ENCODE measurements around the gene CDK5RAP3.

The CDK5RAP3 gene

GRCh38 chr17:47941246-47942095 is 29.4 kb upstream of the CDK5RAP3 start, which contains the start of gene PNPO:
Gene PNPO, plus strand, starts transcription at chr17:47941571. Its CDS starts 105 bp downstream, at chr17:47941676.
- Histone ChIP-seq H3K36me3 (no peaks in the 10 kb centered on the region), H3K4me3 (ENCODE audit: low read depth in 1 of 2, low read length in 1 of 2) (peak within 1 kb of the TSS; percentile 69 to 98), H3K27ac (peak within 1 kb of the TSS; percentile 68), H3K9me3 (no peaks in the 10 kb centered on the region), H3K27me3 (no peaks in the 10 kb centered on the region), H3K4me1 (ENCODE audit: control insufficient read depth in 1 of 2, insufficient read depth in 1 of 2, low read depth in 1 of 2, low read length in 1 of 2) (peaks cover 13 to 15% of the 10 kb centered on the region in 2 experiments)
- TF ChIP-seq, protein P1, sequence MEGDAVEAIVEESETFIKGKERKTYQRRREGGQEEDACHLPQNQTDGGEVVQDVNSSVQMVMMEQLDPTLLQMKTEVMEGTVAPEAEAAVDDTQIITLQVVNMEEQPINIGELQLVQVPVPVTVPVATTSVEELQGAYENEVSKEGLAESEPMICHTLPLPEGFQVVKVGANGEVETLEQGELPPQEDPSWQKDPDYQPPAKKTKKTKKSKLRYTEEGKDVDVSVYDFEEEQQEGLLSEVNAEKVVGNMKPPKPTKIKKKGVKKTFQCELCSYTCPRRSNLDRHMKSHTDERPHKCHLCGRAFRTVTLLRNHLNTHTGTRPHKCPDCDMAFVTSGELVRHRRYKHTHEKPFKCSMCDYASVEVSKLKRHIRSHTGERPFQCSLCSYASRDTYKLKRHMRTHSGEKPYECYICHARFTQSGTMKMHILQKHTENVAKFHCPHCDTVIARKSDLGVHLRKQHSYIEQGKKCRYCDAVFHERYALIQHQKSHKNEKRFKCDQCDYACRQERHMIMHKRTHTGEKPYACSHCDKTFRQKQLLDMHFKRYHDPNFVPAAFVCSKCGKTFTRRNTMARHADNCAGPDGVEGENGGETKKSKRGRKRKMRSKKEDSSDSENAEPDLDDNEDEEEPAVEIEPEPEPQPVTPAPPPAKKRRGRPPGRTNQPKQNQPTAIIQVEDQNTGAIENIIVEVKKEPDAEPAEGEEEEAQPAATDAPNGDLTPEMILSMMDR (IDR thresholded peaks at IDR 0.05), result peak; percentile 51

GRCh38 chr17:47942096-47942510 is 28.8 kb upstream of the CDK5RAP3 start:
- Histone ChIP-seq H3K27ac (peak overlapping the region; percentile 68), H3K27me3 (no peaks in the 10 kb centered on the region), H3K4me1 (ENCODE audit: control insufficient read depth in 1 of 2, insufficient read depth in 1 of 2, low read depth in 1 of 2, low read length in 1 of 2) (peaks cover 13 to 15% of the 10 kb centered on the region in 2 experiments), H3K4me3 (ENCODE audit: low read depth in 1 of 2, low read length in 1 of 2) (peak overlapping the region; percentile 69 to 98), H3K36me3 (no peaks in the 10 kb centered on the region), H3K9me3 (no peaks in the 10 kb centered on the region)
- TF ChIP-seq, protein P1 (IDR thresholded peaks at IDR 0.05), result no peak

- TF ChIP-seq, protein P1 (IDR thresholded peaks at IDR 0.05), result no peak
- peaks cover 13 to 15% of the 10 kb centered on the region in 2 experiments for H3K4me1 ChIP-seq (ENCODE audit: control insufficient read depth in 1 of 2, insufficient read depth in 1 of 2, low read depth in 1 of 2, low read length in 1 of 2)
- H3K4me3 ChIP-seq (ENCODE audit: low read depth in 1 of 2, low read length in 1 of 2), result no peak overlapping the region
- no peaks in the 10 kb centered on the region for H3K27me3 ChIP-seq
- no peaks in the 10 kb centered on the region for H3K9me3 ChIP-seq
- H3K27ac ChIP-seq, result no peak overlapping the region
- no peaks in the 10 kb centered on the region for H3K36me3 ChIP-seq
These were observed 28.3 kb upstream of the CDK5RAP3 start for GRCh38 chr17:47942568-47942967.

DNA sequence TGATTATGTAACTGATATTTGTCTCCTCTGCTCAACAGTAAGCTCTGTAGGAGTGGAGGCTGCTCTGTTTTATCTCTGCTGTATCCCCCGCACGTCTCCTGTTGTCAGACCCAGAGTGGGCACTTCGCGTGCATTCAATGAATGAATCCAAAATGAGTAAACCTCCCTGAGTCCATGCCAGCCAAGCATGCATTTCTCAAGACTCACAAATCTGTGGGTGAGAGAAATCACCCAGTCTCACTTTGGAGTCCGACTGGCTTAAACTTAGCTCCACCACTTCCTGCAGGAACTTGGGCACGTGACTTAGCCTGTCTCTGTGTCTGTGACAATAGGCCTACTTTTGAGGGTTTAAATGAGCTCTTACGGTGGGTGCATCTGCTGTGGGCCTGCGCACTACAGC is 25.8 kb upstream of the CDK5RAP3 start:
- no peak overlapping the region for H3K4me3 ChIP-seq (ENCODE audit: low read depth in 1 of 2, low read length in 1 of 2)
- peaks cover 22 to 26% of the 10 kb centered on the region in 2 experiments for H3K4me1 ChIP-seq (ENCODE audit: control insufficient read depth in 1 of 2, insufficient read depth in 1 of 2, low read depth in 1 of 2, low read length in 1 of 2)
- no peaks in the 10 kb centered on the region for H3K9me3 ChIP-seq
- TF ChIP-seq, protein P1 (IDR thresholded peaks at IDR 0.05), result no peak
- H3K27me3 ChIP-seq, result no peaks in the 10 kb centered on the region
- H3K36me3 ChIP-seq, result no peaks in the 10 kb centered on the region
- no peak overlapping the region for H3K27ac ChIP-seq

DNA sequence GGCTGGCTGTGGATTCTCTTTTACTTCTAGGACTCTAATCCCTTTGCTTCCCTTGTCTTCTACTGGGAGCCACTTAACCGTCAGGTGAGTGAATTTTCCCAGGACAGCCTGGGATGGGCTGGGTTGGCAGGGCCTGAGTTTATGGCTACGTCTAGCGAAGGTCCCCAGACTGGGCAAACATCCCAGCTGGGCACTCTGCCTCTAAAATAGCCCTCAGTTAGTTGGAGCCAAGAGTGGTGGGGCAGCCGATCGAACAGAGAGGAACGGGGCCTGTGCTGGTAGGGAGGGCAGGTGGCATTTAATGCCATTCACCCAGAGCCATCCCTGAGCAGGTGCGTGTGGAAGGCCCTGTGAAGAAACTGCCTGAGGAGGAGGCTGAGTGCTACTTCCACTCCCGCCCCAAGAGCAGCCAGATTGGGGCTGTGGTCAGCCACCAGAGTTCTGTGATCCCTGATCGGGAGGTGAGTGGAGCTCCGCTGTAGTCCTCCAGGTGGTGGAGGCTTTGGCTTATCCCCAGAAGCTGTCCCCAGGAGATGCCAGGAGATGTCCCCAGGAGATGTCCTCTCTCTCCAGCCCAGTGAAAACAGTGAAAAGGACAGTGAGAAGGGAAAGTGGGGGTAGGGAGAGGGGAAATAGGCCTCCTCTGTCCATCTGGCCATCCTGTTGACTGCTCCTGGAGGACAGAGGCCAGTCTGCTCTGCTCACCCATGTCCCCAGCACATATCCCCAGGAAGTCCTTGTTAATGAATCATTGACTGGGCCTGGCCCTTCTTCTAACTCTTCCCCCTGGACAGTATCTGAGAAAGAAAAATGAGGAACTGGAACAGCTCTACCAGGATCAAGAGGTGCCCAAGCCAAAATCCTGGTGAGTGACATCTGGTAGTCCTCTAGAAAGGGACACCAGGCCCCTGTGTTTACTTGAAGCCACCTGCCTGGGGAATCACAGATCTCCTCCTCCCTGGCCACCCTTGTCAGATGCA is 25.1 kb upstream of the CDK5RAP3 start:
- H3K27ac ChIP-seq, result no peak overlapping the region
- no peaks in the 10 kb centered on the region for H3K27me3 ChIP-seq
- TF ChIP-seq, protein P1 (IDR thresholded peaks at IDR 0.05), result no peak
- no peaks in the 10 kb centered on the region for H3K36me3 ChIP-seq
- no peaks in the 10 kb centered on the region for H3K9me3 ChIP-seq
- no peak overlapping the region for H3K4me3 ChIP-seq (ENCODE audit: low read depth in 1 of 2, low read length in 1 of 2)
- H3K4me1 ChIP-seq (ENCODE audit: control insufficient read depth in 1 of 2, insufficient read depth in 1 of 2, low read depth in 1 of 2, low read length in 1 of 2), result peaks cover 21 to 24% of the 10 kb centered on the region in 2 experiments
